Measurements from ENCODE around the gene IMPG1.

The IMPG1 gene

GRCh38 chr6:75884822-75885221 is 187.6 kb downstream of the IMPG1 start:
- no peak for DNase-seq

GRCh38 chr6:75882734-75883133 is 189.7 kb downstream of the IMPG1 start:
- no peak for DNase-seq

GRCh38 chr6:75880305-75880704 is 192.2 kb downstream of the IMPG1 start:
- DNase-seq = no peak

GRCh38 chr6:75876152-75876551 is 196.3 kb downstream of the IMPG1 start:
- no peak for DNase-seq

DNA sequence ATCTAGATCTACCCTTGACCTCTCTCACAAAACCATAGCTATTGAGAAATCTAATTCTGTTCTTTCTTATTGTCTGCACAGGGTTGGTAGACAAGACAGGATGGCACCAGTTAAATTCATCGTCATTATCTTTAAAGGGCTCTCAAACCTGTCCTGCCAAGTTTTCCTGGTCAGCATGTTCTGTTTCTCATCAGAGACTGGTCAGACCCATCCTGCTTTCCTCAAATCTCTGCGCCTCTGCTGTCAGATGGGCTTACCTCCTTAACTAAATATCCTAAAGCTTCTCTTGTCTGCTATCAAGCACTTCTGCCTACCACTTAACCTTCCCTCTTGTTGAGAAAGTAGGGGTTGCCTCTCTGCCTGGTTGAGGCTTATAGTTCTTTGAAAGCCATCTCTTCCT is 198.2 kb downstream of the IMPG1 start:
- DNase-seq = no peak

Data from activated CD8-positive, alpha-beta memory T cell treated with anti-CD3 and anti-CD28 coated beads for 24 hours (primary cell).